Mammary epithelial cell (primary cell): ENCODE measurements around the gene TMEM101.

ENCODE experiments used
- EZH2 ChIP-seq: IDR thresholded peaks from 2 replicates; pipeline ENCODE4 v1.6.1; 2012; ENCODE audit warnings: low read length, inconsistent platforms, borderline replicate concordance
- TF ChIP-seq, protein P1 (sequence below), 2 donors: IDR thresholded peaks in 1 of 2; conservative IDR thresholded peaks in 1 of 2; 2 replicates each; pipeline ENCODE4 v1.5.1; 2011 to 2012; ENCODE audit warnings: inconsistent platforms in 2 of 2, low read length in 2 of 2, mild to moderate bottlenecking in 2 of 2, control low read depth in 1 of 2, low read depth in 1 of 2; ENCODE audit not compliant: insufficient read depth in 1 of 2; ENCODE audit errors: extremely low read depth in 1 of 2

DNA sequence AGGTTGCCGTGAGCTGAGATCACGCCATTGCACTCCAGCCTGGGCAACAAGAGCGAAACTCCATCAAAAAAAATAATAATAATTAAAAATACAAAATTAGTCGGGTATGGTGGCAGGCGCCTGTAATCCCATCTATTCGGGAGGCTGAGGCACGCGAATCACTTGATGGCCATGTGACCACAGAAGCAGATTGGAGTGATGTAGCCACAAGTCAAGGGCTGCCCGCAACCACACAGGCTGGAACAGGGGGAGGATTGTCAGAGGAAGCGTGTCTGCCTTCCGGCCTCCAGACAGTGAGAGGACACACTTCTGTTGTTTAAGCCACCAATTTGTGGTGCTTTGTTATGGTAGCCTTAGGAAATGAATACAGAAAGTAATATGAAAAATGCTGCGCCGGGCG, 22.1 kb downstream of the TMEM101 start:
- TF ChIP-seq, protein P1, sequence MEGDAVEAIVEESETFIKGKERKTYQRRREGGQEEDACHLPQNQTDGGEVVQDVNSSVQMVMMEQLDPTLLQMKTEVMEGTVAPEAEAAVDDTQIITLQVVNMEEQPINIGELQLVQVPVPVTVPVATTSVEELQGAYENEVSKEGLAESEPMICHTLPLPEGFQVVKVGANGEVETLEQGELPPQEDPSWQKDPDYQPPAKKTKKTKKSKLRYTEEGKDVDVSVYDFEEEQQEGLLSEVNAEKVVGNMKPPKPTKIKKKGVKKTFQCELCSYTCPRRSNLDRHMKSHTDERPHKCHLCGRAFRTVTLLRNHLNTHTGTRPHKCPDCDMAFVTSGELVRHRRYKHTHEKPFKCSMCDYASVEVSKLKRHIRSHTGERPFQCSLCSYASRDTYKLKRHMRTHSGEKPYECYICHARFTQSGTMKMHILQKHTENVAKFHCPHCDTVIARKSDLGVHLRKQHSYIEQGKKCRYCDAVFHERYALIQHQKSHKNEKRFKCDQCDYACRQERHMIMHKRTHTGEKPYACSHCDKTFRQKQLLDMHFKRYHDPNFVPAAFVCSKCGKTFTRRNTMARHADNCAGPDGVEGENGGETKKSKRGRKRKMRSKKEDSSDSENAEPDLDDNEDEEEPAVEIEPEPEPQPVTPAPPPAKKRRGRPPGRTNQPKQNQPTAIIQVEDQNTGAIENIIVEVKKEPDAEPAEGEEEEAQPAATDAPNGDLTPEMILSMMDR (conservative IDR thresholded peaks at IDR 0.05 in 1 of 2, IDR thresholded peaks at IDR 0.05 in 1 of 2; ENCODE audit: extremely low read depth in 1 of 2, insufficient read depth in 1 of 2, low read depth in 1 of 2, low read length in 2 of 2), result no peak
- TF ChIP-seq EZH2, result no peak
